HG03045 (cell line): ENCODE results near the gene CUL7.
"Not testable (repeated sequence)": the region's sequence is repeated elsewhere in the genome, so short reads cannot be mapped to it uniquely, and the experiment has no call there.

ENCODE experiments used
- ATAC-seq: cut with Tn5 transposase; IDR thresholded peaks from one replicate; pipeline ENCODE4 v1.9.1; 2021; ENCODE audit warnings: mild to moderate bottlenecking, moderate library complexity; ENCODE audit not compliant: unreplicated experiment

The CUL7 gene

GRCh38 chr6:43050981-43051380 lies 2.7 kb downstream of the CUL7 start:
- no peak for ATAC-seq

- no peak for ATAC-seq
These were observed 5.7 kb downstream of the CUL7 start for GRCh38 chr6:43047998-43048397.

GRCh38 chr6:43045371-43045930 lies 8.2 kb downstream of the CUL7 start:
- no peak for ATAC-seq

- no peak for ATAC-seq
These were observed 10.3 kb downstream of the CUL7 start for GRCh38 chr6:43043310-43043709.

GRCh38 chr6:43041475-43041874 lies 12.2 kb downstream of the CUL7 start:
- not testable (repeated sequence) for ATAC-seq

GRCh38 chr6:43040542-43041257 lies 13.0 kb downstream of the CUL7 start:
- no peak for ATAC-seq

GRCh38 chr6:43038727-43039126 lies 14.9 kb downstream of the CUL7 start:
- ATAC-seq = no peak

GRCh38 chr6:43037706-43038105 lies 15.9 kb downstream of the CUL7 start:
- no peak for ATAC-seq

GRCh38 chr6:43037197-43037596 lies 16.5 kb downstream of the CUL7 start:
- no peak for ATAC-seq

- ATAC-seq = no peak
These were observed 16.9 kb downstream of the CUL7 start for GRCh38 chr6:43036712-43037111.

GRCh38 chr6:43035495-43036194 lies 18.0 kb downstream of the CUL7 start:
- ATAC-seq = no peak

- no peak for ATAC-seq
These were observed 19.5 kb downstream of the CUL7 start for GRCh38 chr6:43034190-43034525.

- no peak for ATAC-seq
These were observed 20.0 kb downstream of the CUL7 start for GRCh38 chr6:43033496-43034189.

- ATAC-seq = no peak
These were observed 21.3 kb downstream of the CUL7 start for GRCh38 chr6:43032326-43032725.

GRCh38 chr6:43029120-43029519 lies 24.5 kb downstream of the CUL7 start:
- ATAC-seq = no peak

- no peak for ATAC-seq
These were observed 27.3 kb downstream of the CUL7 start for GRCh38 chr6:43026365-43026764.

GRCh38 chr6:43024436-43024835 lies 29.2 kb downstream of the CUL7 start:
- ATAC-seq = no peak

- ATAC-seq = peak; percentile 84
These were observed 32.2 kb downstream of the CUL7 start, which contains the start of gene RRP36 for GRCh38 chr6:43021270-43022047. TSS of gene RRP36 (plus strand) at chr6:43021623. CDS start at chr6:43021655, 32 bp downstream.

- ATAC-seq = no peak
These were observed 32.8 kb downstream of the CUL7 start for GRCh38 chr6:43020847-43021246.

GRCh38 chr6:43020052-43020705 lies 33.5 kb downstream of the CUL7 start:
- no peak for ATAC-seq
